BJ (cell line): ENCODE results near the gene RIMS3. TPM values are rescaled to one million over a fixed set of nuclear protein-coding genes. Genes with fewer than 3 reads are reported as not detected.
A peak's percentile ranks its signal among the peaks of the same experiment; 100 is the strongest.

Experiments
- CTCF ChIA-PET: fragments of 350-600 bp; formaldehyde crosslinking; extraction: SDS; loops from one replicate; lab custom pipeline; 2021; ENCODE audit warnings: antibody characterized with exemption, inconsistent platforms; lab: Yijun Ruan, JAX
- POLR2A ChIA-PET: fragments of 300-600 bp; sonication (Branson Sonifier 250); formaldehyde crosslinking; extraction: SDS; loops from one replicate; lab custom pipeline; 2021; ENCODE audit warnings: antibody characterized with exemption; lab: Charles Lee
- DNase-seq: peaks from one replicate; pipeline ENCODE4 v3.0.0-alpha.2; 2011; ENCODE audit warnings: low read depth
- H3K27me3 ChIP-seq: 2 replicates; pipeline ENCODE4 v1.6.0; 2011; ENCODE audit warnings: low read length; ENCODE audit not compliant: control insufficient read depth, insufficient read depth
- H3K36me3 ChIP-seq: 2 replicates; pipeline ENCODE4 v1.5.1; 2011; ENCODE audit warnings: low read length; ENCODE audit not compliant: control insufficient read depth, insufficient read depth
- H3K4me3 ChIP-seq: 2 replicates; pipeline ENCODE4 v1.5.1; 2011; ENCODE audit warnings: low read depth, mild to moderate bottlenecking, control low read depth, low read length
- CTCF ChIP-seq: IDR thresholded peaks from 2 replicates; pipeline ENCODE4 v1.5.1; 2011; ENCODE audit warnings: low read depth, mild to moderate bottlenecking, control low read depth, inconsistent platforms, low read length, moderate library complexity; ENCODE audit not compliant: insufficient read depth
- polyA plus RNA-seq: library from polyadenylated mRNA; depleted of rRNA; stranded (reverse); fragments of >200 nt; gene quantifications from 2 replicates; pipeline ENCODE4 v1.2.3, GENCODE V29; 2011

Gene RIMS3
- polyA plus RNA-seq, 1 experiment = 0.59 TPM

GRCh38 chr1:40668769-40669525 is 3.5 kb upstream of the RIMS3 start:
- Histone ChIP-seq H3K27me3 (peaks cover 9% of the 10 kb centered on the region; the same call in 1 of the 2 replicates), H3K4me3 (no peak overlapping the region), H3K36me3 (no peaks in the 10 kb centered on the region)
- TF ChIP-seq CTCF = peak; percentile 98
- CTCF ChIA-PET = interaction anchor here (0.6 to 2.2 kb wide), 15 partner anchors 9 to 282 kb away, joined by 3 to 16 read pairs (median 5); partner anchors contain the start of gene NFYC
- no peak for DNase-seq
- POLR2A ChIA-PET = no interaction called here

- DNase-seq = no peak
- ChIA-PET CTCF (interaction anchor here (0.6 to 1.2 kb wide), 2 partner anchors 183 to 288 kb away, joined by 3 to 4 read pairs; no protein-coding TSS in a partner anchor), POLR2A (no interaction called here)
- TF ChIP-seq CTCF = no peak
- no peaks in the 10 kb centered on the region for H3K36me3 ChIP-seq
- peaks cover 15% of the 10 kb centered on the region for H3K27me3 ChIP-seq
- no peak overlapping the region; the same call in 1 of the 2 replicates for H3K4me3 ChIP-seq
These were observed 691 bp downstream of the RIMS3 start for GRCh38 chr1:40664791-40665190.

GRCh38 chr1:40664167-40664537 is 1.3 kb downstream of the RIMS3 start:
- no peaks in the 10 kb centered on the region for H3K36me3 ChIP-seq
- CTCF ChIA-PET = interaction anchor here (1.2 to 1.4 kb wide), 2 partner anchors 10 to 184 kb away, joined by 3 to 4 read pairs; no protein-coding TSS in a partner anchor
- no peak for DNase-seq
- TF ChIP-seq CTCF = no peak
- POLR2A ChIA-PET = no interaction called here
- peaks cover 16% of the 10 kb centered on the region for H3K27me3 ChIP-seq
- H3K4me3 ChIP-seq = no peak overlapping the region

- POLR2A ChIA-PET = no interaction called here
- CTCF ChIA-PET = interaction anchor here (1.4 kb wide), 1 partner anchor 11 kb away, joined by 3 read pairs; no protein-coding TSS in a partner anchor
- TF ChIP-seq CTCF = no peak
- Histone ChIP-seq H3K27me3 (peaks cover 17% of the 10 kb centered on the region), H3K36me3 (no peaks in the 10 kb centered on the region), H3K4me3 (no peak overlapping the region)
- DNase-seq = no peak
These were observed 1.9 kb downstream of the RIMS3 start for GRCh38 chr1:40663324-40664166.

GRCh38 chr1:40662864-40663263 is 2.6 kb downstream of the RIMS3 start:
- peaks cover 19% of the 10 kb centered on the region for H3K27me3 ChIP-seq
- ChIA-PET CTCF (interaction anchor here (1.4 kb wide), 1 partner anchor 11 kb away, joined by 3 read pairs; no protein-coding TSS in a partner anchor), POLR2A (no interaction called here)
- no peak overlapping the region for H3K4me3 ChIP-seq
- H3K36me3 ChIP-seq = no peaks in the 10 kb centered on the region
- DNase-seq = no peak
- TF ChIP-seq CTCF = no peak
